Natural killer cell (primary cell): Measurements from ENCODE around the gene MSI2. TPM values are rescaled to one million over a fixed set of nuclear protein-coding genes. Genes with fewer than 3 reads are reported as not detected.

ENCODE experiments used
- ATAC-seq, 3 donors: fragments of 150-1000 bp in 2 of 3; fragments of 200-7000 bp in 1 of 3; cut with Tn5 transposase; 1 replicate in 1 of 3; 2 replicates in 2 of 3; pipeline ENCODE4 v1.10.0; 2021; ENCODE audit warnings: mild to moderate bottlenecking in 2 of 3, moderate library complexity in 2 of 3
- DNase-seq, 2 donors: peaks; one replicate each; pipeline versions ENCODE4 v3.0.0 to v3.0.0-alpha.2; 2013 to 2021; ENCODE audit warnings: mixed read lengths in 1 of 2
- H3K27ac ChIP-seq: one replicate; pipeline ENCODE4 v1.5.1; 2013; ENCODE audit warnings: mild to moderate bottlenecking, low read length
- H3K27me3 ChIP-seq: one replicate; pipeline ENCODE4 v1.6.1; 2013; ENCODE audit warnings: low read length; ENCODE audit not compliant: control insufficient read depth, insufficient read depth
- H3K36me3 ChIP-seq: one replicate; pipeline ENCODE4 v1.6.1; 2013; ENCODE audit warnings: low read length; ENCODE audit not compliant: control insufficient read depth, insufficient read depth
- H3K4me1 ChIP-seq: one replicate; pipeline ENCODE4 v1.6.1; 2013; ENCODE audit warnings: low read length; ENCODE audit not compliant: control insufficient read depth, insufficient read depth
- H3K4me3 ChIP-seq: one replicate; pipeline ENCODE4 v1.5.1; 2013; ENCODE audit warnings: low read length
- H3K9me3 ChIP-seq: one replicate; pipeline ENCODE4 v1.6.1; 2013; ENCODE audit warnings: low read length; ENCODE audit not compliant: control insufficient read depth, insufficient read depth
- H3K27ac Mint-ChIP-seq, 2 donors: one replicate each; pipeline ENCODE4 v1.8.0; 2022; ENCODE audit warnings: mild to moderate bottlenecking in 2 of 2, mixed read lengths in 2 of 2, moderate library complexity in 1 of 2
- H3K27me3 Mint-ChIP-seq, 2 donors: one replicate each; pipeline ENCODE4 v1.8.0; 2022; ENCODE audit warnings: low read depth in 2 of 2, mixed read lengths in 2 of 2
- H3K36me3 Mint-ChIP-seq: one replicate; pipeline ENCODE4 v1.8.0; 2022; ENCODE audit warnings: mixed read lengths
- H3K4me1 Mint-ChIP-seq, 2 donors: one replicate each; pipeline ENCODE4 v1.8.0; 2022; ENCODE audit warnings: mixed read lengths in 2 of 2
- H3K4me3 Mint-ChIP-seq: one replicate; pipeline ENCODE4 v1.8.0; 2022; ENCODE audit warnings: mild to moderate bottlenecking, moderate library complexity, mixed read lengths
- H3K9me3 Mint-ChIP-seq, 2 donors: one replicate each; pipeline ENCODE4 v1.8.0; 2022; ENCODE audit warnings: mixed read lengths in 2 of 2
- WGBS: methylation state at CpG from one replicate; pipeline ENCODE4 v1.1.7; 2013; ENCODE audit warnings: missing lambda C conversion rate; ENCODE audit not compliant: insufficient coverage; 5-methylcytosine and 5-hydroxymethylcytosine counted together
- intact Hi-C: fragments of 100-400 bp; cut with micrococcal nuclease; formaldehyde crosslinking; loops from one replicate; pipeline ENCODE4 v1.14.2; 2022
- total RNA-seq, 4 donors: library from RNA; stranded (reverse); fragments of 120-200 nt in 1 of 4; gene quantifications; one replicate each; pipeline versions ENCODE4 v1.2.3 to v1.2.4, GENCODE V29; 2013 to 2022
- TF ChIP-seq, protein P1 (sequence below): fragments of 200-600 bp; IDR thresholded peaks from one replicate; pipeline ENCODE4 v1.8.0; 2022; ENCODE audit warnings: antibody characterized with exemption

The MSI2 gene
- total RNA-seq, 3 donors from 2014 or later (not counting 1 experiment from before 2014, with no cell fraction given) = 95.5 to 145 (median 96.8) TPM

DNA sequence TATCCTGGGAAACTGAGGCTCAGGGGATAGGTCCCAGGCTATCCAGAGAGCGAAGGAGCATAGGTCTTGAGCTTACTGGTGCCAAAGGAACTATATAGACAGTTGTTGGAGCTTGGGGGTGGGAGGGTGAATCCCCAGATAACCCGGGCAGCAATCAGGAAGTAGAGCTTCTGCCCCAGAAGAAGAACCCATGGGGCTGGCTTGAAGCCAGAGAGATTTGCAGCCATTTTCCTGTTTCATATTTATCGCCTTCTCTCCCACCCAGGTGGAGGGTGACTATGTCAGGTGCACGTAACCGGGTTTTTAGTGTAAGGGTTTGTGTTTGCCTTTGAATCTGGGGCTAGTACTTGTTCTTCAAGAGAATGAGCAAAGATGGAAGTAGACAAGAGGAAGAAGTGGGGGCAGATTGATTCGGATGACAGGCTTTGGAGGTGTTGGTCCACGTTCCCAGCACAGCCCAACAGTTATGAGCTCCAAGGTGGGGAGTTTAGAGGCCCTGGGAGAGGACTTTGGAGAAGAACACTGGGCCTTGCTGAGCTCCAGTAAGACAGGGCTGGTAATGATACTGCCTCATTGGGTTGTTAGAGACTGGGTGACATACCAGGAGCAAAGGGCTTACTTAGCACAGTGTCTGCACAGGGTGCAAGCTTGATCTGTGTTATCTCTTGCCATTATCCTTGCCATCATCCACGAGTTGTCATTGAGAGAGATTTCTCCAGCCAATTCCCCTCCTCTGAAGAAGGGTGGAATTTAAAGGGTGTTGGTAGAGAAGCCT, 343.1 kb downstream of the MSI2 start:
- intact Hi-C loops = loop anchor here (2.0 kb wide), 1 partner anchor 47 kb away; no protein-coding TSS in a partner anchor
- TF ChIP-seq, protein P1, sequence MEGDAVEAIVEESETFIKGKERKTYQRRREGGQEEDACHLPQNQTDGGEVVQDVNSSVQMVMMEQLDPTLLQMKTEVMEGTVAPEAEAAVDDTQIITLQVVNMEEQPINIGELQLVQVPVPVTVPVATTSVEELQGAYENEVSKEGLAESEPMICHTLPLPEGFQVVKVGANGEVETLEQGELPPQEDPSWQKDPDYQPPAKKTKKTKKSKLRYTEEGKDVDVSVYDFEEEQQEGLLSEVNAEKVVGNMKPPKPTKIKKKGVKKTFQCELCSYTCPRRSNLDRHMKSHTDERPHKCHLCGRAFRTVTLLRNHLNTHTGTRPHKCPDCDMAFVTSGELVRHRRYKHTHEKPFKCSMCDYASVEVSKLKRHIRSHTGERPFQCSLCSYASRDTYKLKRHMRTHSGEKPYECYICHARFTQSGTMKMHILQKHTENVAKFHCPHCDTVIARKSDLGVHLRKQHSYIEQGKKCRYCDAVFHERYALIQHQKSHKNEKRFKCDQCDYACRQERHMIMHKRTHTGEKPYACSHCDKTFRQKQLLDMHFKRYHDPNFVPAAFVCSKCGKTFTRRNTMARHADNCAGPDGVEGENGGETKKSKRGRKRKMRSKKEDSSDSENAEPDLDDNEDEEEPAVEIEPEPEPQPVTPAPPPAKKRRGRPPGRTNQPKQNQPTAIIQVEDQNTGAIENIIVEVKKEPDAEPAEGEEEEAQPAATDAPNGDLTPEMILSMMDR = no peak
- Histone ChIP-seq H3K36me3 (no peaks in the 10 kb centered on the region), H3K27me3 (no peaks in the 10 kb centered on the region), H3K27ac (peak overlapping the region; percentile 66), H3K4me3 (no peak overlapping the region), H3K9me3 (peaks cover 8% of the 10 kb centered on the region), H3K4me1 (peaks cover 66% of the 10 kb centered on the region)
- Mint-ChIP-seq H3K27me3 (no peaks in the 10 kb centered on the region), H3K27ac (peak overlapping the region; percentile 78 to 86), H3K36me3 (no peaks in the 10 kb centered on the region), H3K4me1 (peaks cover 55 to 66% of the 10 kb centered on the region in 2 donors), H3K4me3 (peak overlapping the region; percentile 81), H3K9me3 (no peaks in the 10 kb centered on the region)
- 46% methylated on average over 6 of the region's 8 CpGs for WGBS
- ATAC-seq (peak in 1 of 3 donors; percentile 17), DNase-seq (peak in 1 of 2 donors; percentile 71)

GRCh38 chr17:57600074-57600473, 343.8 kb downstream of the MSI2 start:
- peak overlapping the region; percentile 81 for H3K4me3 Mint-ChIP-seq
- intact Hi-C loops = loop anchor here (2.0 kb wide), 1 partner anchor 47 kb away; no protein-coding TSS in a partner anchor

GRCh38 chr17:57601143-57601735, 344.9 kb downstream of the MSI2 start:
- H3K4me1 ChIP-seq = peaks cover 84% of the 10 kb centered on the region
- peaks cover 71 to 84% of the 10 kb centered on the region in 2 donors for H3K4me1 Mint-ChIP-seq
- H3K9me3 Mint-ChIP-seq = no peaks in the 10 kb centered on the region
- H3K27ac ChIP-seq = peak overlapping the region; percentile 66
- H3K27me3 Mint-ChIP-seq = no peaks in the 10 kb centered on the region
- no peaks in the 10 kb centered on the region for H3K36me3 Mint-ChIP-seq
- intact Hi-C loops = loop anchor here (2.0 kb wide), 1 partner anchor 46 kb away; no protein-coding TSS in a partner anchor
- H3K4me3 Mint-ChIP-seq = peak overlapping the region; percentile 81
- no peaks in the 10 kb centered on the region for H3K9me3 ChIP-seq
- ATAC-seq (peak; percentile 60 to 74 (median 71)), DNase-seq (peak; percentile 47 to 54)
- WGBS = 47% methylated on average over 13 of the region's 13 CpGs
- H3K4me3 ChIP-seq = no peak overlapping the region
- H3K36me3 ChIP-seq = no peaks in the 10 kb centered on the region
- peak overlapping the region; percentile 78 to 86 for H3K27ac Mint-ChIP-seq
- no peaks in the 10 kb centered on the region for H3K27me3 ChIP-seq
- TF ChIP-seq, protein P1 = no peak

More at GRCh38 chr17:57600074-57600473, 343.8 kb downstream of the MSI2 start:
- ATAC-seq = peak; percentile 43 to 73 (median 73)
- H3K36me3 ChIP-seq = no peaks in the 10 kb centered on the region
- H3K4me3 ChIP-seq = no peak overlapping the region
- no peaks in the 10 kb centered on the region for H3K27me3 ChIP-seq
- H3K9me3 ChIP-seq = peaks cover 6% of the 10 kb centered on the region
- WGBS = 13% methylated on average over 1 of the region's 1 CpG
- H3K4me1 Mint-ChIP-seq = peaks cover 59 to 72% of the 10 kb centered on the region in 2 donors
- peak overlapping the region; percentile 78 to 86 for H3K27ac Mint-ChIP-seq
- DNase-seq = peak in 1 of 2 donors; percentile 67
- no peaks in the 10 kb centered on the region for H3K36me3 Mint-ChIP-seq
- TF ChIP-seq, protein P1 = no peak
- H3K27ac ChIP-seq = peak overlapping the region; percentile 66
- H3K4me1 ChIP-seq = peaks cover 72% of the 10 kb centered on the region
- H3K27me3 Mint-ChIP-seq = no peaks in the 10 kb centered on the region
- H3K9me3 Mint-ChIP-seq = no peaks in the 10 kb centered on the region
